KOPT-K1 (cell line): ENCODE results near the gene SLC22A3.
"Not testable (repeated sequence)": the region's sequence is repeated elsewhere in the genome, so short reads cannot be mapped to it uniquely, and the experiment has no call there.

Source experiments
- H3K27ac ChIP-seq: fragments of 200-600 bp; sonication (generic); 2 replicates; pipeline ENCODE4 v1.5.1; 2016; ENCODE audit warnings: antibody characterized with exemption, mild to moderate bottlenecking, low read depth, low read length; ENCODE audit not compliant: poor library complexity, severe bottlenecking
- H3K36me3 ChIP-seq: fragments of 200-600 bp; sonication (generic); 2 replicates; pipeline ENCODE4 v1.5.1; 2017; ENCODE audit warnings: antibody characterized with exemption, mild to moderate bottlenecking, low read length, moderate library complexity; ENCODE audit not compliant: insufficient read depth
- H3K9me3 ChIP-seq: fragments of 200-600 bp; sonication (generic); 2 replicates; pipeline ENCODE4 v1.5.1; 2017; ENCODE audit warnings: antibody characterized with exemption, low read length, mild to moderate bottlenecking; ENCODE audit not compliant: insufficient read depth, poor library complexity, severe bottlenecking

Gene SLC22A3, protein sequence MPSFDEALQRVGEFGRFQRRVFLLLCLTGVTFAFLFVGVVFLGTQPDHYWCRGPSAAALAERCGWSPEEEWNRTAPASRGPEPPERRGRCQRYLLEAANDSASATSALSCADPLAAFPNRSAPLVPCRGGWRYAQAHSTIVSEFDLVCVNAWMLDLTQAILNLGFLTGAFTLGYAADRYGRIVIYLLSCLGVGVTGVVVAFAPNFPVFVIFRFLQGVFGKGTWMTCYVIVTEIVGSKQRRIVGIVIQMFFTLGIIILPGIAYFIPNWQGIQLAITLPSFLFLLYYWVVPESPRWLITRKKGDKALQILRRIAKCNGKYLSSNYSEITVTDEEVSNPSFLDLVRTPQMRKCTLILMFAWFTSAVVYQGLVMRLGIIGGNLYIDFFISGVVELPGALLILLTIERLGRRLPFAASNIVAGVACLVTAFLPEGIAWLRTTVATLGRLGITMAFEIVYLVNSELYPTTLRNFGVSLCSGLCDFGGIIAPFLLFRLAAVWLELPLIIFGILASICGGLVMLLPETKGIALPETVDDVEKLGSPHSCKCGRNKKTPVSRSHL

GRCh38 chr6:160348223-160349019, at the start of gene SLC22A3:
Gene SLC22A3, plus strand, starts transcription at chr6:160348378. Its CDS starts 42 bp downstream, at chr6:160348420.
- Histone ChIP-seq H3K9me3 (no peaks in the 10 kb centered on the region), H3K27ac (no peak within 1 kb of the TSS), H3K36me3 (no peaks in the 10 kb centered on the region)

- Histone ChIP-seq H3K9me3 (peaks cover 6% of the 10 kb centered on the region), H3K27ac (no peak overlapping the region), H3K36me3 (no peaks in the 10 kb centered on the region)
Observed at GRCh38 chr6:160299559-160299958, 48.6 kb upstream of the SLC22A3 start.

DNA sequence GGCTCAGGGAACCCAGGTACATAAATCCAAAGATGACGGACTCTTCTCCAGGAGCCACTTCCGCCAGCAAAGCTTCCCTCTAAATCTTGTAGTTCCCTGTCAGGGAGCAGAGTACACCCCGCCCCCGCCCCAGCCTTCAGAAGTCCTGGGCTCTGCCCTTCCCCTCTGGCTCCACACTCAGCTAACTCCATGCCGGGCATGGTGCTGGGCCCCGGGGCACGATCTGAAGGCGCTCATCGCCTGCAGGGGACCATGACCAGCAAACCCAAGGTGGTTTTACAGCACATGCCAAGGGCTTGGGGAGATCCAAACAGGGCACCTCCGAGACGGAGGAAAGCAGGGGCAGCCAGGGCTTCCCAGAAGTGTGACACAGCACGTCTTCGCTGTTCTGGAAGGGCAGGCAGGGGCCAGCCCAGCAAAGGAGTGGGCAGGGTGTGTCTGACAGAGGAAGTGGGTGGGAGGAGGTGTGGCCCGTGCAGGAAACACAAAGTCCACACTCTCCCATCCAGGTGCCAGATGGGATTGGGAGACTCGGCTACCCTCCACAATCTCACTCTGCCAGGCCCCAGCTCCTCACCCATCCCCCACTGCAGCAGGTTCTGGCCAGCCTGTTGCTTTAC, 48.0 kb upstream of the SLC22A3 start:
- H3K27ac ChIP-seq = no peak overlapping the region
- H3K36me3 ChIP-seq = no peaks in the 10 kb centered on the region
- H3K9me3 ChIP-seq = peaks cover 6% of the 10 kb centered on the region

DNA sequence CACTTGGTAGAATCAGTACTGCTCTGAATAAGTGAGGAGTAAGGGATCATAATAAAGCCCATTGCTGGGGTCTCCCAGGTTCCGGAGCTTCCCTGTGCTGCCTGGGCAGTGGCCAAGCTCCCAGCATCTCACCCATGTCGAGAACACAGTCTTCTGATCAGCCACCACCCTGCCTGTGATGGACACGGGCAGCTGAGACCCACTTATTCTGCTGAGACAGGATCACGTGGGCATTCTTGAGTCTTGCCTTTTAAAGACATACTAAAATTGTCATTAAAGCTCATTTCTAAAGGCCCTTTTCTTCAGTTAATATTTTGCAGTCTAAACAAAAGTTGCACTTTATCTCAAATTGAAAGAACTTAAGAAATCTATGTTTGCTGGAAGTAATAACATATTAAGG, 46.8 kb upstream of the SLC22A3 start:
- Histone ChIP-seq H3K27ac (no peak overlapping the region), H3K9me3 (peaks cover 6% of the 10 kb centered on the region), H3K36me3 (no peaks in the 10 kb centered on the region)

DNA sequence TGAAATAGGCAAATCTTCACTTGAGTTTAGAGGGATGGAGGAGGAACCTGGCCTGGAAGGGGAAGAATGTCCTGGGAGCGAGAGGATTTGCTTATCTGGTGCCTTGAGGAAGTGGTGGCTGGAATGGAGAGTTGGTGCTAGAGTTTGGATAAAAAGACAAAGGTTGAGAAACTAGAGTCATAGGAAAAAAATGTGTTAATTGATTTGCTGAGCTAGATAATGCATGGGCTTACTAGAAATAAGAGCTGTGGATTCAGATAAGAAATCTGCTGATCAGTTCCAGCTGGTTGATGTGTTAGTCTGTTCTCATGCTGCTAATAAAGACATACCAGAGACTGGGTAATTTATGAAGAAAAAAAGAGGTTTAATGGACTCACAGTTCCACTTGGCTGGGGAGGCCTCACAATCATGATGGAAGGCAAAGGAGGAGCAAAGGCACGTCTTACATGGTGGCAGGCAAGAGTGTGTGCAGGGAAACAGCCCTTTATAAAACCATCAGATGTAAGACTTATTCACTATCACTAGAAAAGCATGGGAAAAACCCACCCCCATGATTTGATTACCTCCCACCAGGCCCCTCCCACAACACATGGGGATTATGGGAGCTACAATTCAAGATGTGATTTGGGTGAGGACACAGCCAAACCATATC, 45.6 kb upstream of the SLC22A3 start:
- H3K9me3 ChIP-seq, H3K27ac ChIP-seq, H3K36me3 ChIP-seq: not testable (repeated sequence)

DNA sequence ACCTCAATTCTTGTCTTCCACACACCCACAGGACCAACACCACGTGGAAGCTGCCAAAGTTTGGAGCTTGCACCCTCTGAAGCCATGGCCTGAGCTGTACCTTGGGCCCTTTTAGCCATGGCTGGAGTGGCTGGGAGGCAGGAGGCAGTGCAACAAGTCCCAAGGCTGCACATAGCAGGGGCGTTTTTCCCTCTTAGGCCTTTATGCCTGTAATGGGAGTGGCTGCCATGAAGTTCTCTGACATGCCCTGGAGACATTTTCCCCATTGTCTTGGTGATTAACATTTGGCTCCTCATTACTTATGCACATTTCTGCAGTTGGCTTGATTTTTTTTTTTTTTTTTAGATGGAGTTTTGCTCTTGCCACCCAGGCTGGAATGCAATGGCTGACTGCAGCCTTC, 44.4 kb upstream of the SLC22A3 start:
- Histone ChIP-seq H3K9me3 (peaks cover 6% of the 10 kb centered on the region), H3K36me3 (no peaks in the 10 kb centered on the region), H3K27ac (no peak overlapping the region)

- H3K27ac ChIP-seq = no peak overlapping the region
- peaks cover 14% of the 10 kb centered on the region for H3K9me3 ChIP-seq
- H3K36me3 ChIP-seq = no peaks in the 10 kb centered on the region
Observed at GRCh38 chr6:160305926-160306713, 42.1 kb upstream of the SLC22A3 start.

- Histone ChIP-seq H3K27ac (no peak overlapping the region), H3K9me3 (peaks cover 17% of the 10 kb centered on the region), H3K36me3 (no peaks in the 10 kb centered on the region)
Observed at GRCh38 chr6:160309718-160310117, 38.5 kb upstream of the SLC22A3 start.

DNA sequence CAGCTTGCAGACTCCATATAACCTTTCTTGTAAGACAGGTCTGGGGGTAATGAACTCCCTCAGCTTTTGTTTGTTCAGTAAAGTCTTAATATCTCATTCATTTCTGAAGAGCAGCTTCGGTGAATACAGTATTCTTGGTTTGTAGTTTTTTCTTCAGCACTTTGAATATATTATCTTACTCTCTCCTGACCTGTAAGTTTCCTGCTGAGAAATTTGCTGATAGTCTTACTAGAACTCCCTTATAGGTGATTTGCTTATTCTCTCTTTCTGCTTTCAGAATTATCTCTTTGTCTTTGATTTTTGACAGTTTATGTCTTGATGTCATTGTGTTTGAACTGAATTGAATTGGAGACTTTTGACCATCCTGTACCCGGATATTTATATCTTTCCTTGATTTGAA, 35.3 kb upstream of the SLC22A3 start:
- Histone ChIP-seq H3K9me3 (peaks cover 17% of the 10 kb centered on the region), H3K27ac (no peak overlapping the region), H3K36me3 (no peaks in the 10 kb centered on the region)

- Histone ChIP-seq H3K36me3 (no peaks in the 10 kb centered on the region), H3K9me3 (peaks cover 9% of the 10 kb centered on the region), H3K27ac (no peak overlapping the region)
Observed at GRCh38 chr6:160315310-160315709, 32.9 kb upstream of the SLC22A3 start.

- Histone ChIP-seq H3K36me3 (no peaks in the 10 kb centered on the region), H3K9me3 (peaks cover 16% of the 10 kb centered on the region), H3K27ac (no peak overlapping the region)
Observed at GRCh38 chr6:160316261-160316660, 31.9 kb upstream of the SLC22A3 start.

GRCh38 chr6:160319246-160319645, 28.9 kb upstream of the SLC22A3 start:
- Histone ChIP-seq H3K9me3 (peaks cover 13% of the 10 kb centered on the region), H3K36me3 (no peaks in the 10 kb centered on the region), H3K27ac (no peak overlapping the region)

- Histone ChIP-seq H3K36me3 (no peaks in the 10 kb centered on the region), H3K9me3 (peaks cover 13% of the 10 kb centered on the region), H3K27ac (no peak overlapping the region)
Observed at GRCh38 chr6:160321729-160322505, 26.3 kb upstream of the SLC22A3 start.
